G401 (cell line): Measurements from ENCODE around the gene CDH22. TPM values are rescaled to one million over a fixed set of nuclear protein-coding genes. Genes with fewer than 3 reads are reported as not detected.

Source experiments
- DNase-seq: peaks from one replicate; pipeline ENCODE4 v3.0.0-alpha.2; 2015; ENCODE audit warnings: low spot score
- in situ Hi-C: cut with HindIII; loops from 2 replicates; pipeline ENCODE4 v1.10.0; 2016; ENCODE audit warnings: low sequenced_read_pairs, mixed read lengths
- total RNA-seq: library from RNA; depleted of rRNA; stranded (reverse); fragments of >200 nt; shearing (Covaris generic); gene quantifications from 2 replicates; pipeline ENCODE4 v1.2.3, GENCODE V29; 2014; rRNA removed

CDH22 gene
- total RNA-seq, result not detected in 2 replicates

DNA sequence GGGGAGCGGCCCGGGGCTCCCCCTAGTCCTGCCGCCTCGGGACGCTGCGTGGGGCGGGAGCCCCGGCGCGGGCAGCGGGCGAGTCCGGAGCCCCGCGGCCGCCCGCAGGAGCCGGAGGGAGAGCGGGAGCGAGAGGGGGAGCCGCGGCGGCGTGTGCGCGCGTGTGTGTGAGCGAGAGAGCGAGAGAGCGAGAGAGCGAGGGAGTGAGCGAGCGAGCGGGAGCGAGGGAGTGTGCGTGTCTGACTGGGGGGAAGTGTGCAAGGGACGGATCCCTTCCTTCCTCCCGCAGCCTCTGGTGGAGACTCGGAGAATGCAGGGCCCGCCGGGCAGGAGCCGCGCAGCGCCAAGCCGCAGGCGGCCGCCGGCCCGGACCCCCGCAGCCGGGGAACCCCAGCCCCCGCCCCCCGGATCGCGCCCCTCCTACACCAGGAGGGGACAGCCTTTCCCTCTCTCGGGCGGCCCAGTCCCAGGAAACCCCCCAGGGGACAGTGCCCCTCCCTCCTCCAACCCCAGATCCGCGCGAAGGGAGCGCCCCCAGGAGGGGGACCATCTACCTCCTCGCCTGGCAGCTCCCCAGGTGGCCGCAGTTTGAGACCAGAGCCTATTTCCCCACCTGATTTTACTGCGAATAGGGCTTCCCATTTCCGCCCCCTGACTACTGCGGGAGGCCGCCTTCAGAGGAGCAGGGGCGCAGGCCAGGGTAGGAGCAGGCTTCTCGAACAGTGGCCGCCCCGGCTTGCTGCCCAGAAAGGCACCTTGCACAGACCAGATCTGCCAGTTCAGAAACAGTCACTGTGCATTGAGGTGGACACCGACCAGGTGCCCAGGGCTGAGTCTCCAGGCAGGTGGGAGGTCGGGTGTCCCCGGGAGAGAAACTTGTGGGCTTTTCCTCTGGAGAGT lies at the start of gene CDH22:
Gene CDH22, minus strand, starts transcription at position 241 of the 900 bp plus-strand sequence. CDS start 57,204 bp downstream, outside the sequence.
- in situ Hi-C loops, result no loop called here
- DNase-seq, result peak; percentile 81

GRCh38 chr20:46357030-46357514 lies 48.8 kb upstream of the CDH22 start:
- in situ Hi-C loops, result no loop called here
- DNase-seq, result no peak

- no peak for DNase-seq
- in situ Hi-C loops, result no loop called here
Measured at GRCh38 chr20:46356195-46357029, 48.1 kb upstream of the CDH22 start.

GRCh38 chr20:46355778-46356177 lies 47.5 kb upstream of the CDH22 start:
- DNase-seq, result peak; percentile 63
- in situ Hi-C loops, result no loop called here

DNA sequence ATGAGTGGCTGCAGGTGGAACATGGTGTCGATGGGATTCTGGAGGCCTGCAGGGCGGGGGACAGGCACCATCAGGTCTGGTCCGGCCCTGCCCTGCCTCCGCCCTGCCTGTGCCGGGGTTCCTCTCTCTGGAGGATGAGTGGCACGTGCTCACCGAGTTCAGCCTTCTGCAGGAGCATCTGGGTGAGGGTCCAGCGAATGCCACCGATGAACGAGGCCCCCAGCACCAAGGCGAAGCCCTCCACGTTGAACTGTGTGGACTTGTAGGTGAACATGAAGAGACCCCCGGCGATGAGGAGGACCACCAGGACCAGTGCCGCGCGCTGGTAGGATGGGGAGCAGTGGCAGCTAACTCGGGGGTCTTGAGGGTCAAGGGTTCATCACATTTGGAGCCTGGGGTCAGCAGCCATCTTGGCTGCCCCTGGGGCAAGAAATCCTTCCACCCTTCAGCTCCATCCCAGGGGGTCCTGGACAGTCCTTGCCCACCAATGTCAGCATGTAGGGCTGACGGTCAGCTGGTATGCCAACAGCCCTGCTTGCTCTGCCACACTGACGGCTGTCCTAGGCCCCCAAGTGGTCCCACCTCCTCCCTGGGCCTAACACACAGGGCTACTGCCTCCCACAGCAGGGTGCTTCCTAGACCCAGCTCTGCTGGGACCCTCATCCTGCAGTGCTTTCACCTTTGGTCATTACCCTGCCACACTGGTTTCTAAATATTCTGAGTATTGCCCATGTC lies 46.8 kb upstream of the CDH22 start:
- no peak for DNase-seq
- in situ Hi-C loops, result no loop called here

- DNase-seq, result no peak
- in situ Hi-C loops, result no loop called here
Measured at GRCh38 chr20:46354207-46354555, 45.9 kb upstream of the CDH22 start.

DNA sequence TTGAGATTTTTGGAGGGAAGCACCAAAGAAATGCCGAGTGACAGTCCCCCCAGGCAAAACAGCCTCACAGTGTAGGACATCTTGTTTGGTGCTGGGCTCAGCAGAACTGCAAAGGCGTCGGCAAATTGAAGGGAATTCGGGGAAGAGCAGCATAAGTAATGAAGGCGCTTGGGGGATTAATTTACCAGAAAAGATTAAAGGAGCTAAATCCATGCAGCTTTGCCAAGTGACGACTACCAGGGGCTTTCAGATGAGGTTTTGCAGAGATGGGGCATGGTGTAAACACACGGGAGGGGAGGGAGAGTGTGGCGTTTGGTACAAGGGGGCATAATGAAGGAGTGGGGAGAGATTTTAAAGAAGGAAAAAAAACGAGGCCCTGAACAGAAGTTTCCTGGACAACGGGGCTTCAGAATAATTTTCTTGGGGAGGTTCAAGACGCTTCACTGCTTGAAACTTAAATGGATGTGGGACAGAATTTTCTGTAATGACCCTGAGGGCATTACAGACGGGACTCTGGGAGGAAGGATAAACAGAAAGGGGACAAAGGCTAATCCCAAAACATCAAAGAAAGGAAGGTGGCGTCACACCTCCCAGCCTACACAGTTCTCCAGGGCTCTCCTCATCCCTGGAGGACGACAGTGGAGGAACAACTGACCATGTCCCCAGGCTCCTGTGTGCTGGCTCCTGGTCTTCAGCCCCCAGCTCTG lies 45.4 kb upstream of the CDH22 start:
- DNase-seq, result no peak
- in situ Hi-C loops, result no loop called here

DNA sequence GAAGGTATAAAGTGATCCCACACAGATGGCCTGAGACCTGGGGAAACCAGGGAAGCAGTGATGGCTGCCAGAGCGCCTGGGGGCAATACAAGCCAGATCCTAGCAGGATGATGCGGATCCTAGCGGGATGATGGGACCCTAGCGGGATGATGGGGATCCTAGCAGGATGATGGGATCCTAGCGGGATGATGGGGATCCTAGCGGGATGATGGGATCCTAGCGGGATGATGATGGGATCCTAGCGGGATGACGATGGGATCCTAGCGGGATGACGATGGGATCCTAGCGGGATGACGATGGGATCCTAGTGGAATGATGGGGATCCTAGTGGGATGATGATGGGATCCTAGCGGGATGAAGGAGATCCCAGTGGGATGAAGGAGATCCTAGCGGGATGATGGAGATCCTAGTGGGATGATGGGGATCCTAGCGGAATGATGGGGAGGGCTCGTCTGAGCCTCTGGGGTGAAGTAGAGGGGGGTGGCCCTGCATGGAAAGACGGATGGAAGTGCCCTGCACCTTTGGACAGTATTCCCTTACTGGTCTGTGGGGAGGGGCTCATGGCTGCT lies 44.2 kb upstream of the CDH22 start:
- in situ Hi-C loops, result no loop called here
- no peak for DNase-seq

- in situ Hi-C loops, result no loop called here
- DNase-seq, result no peak
Measured at GRCh38 chr20:46351357-46352058, 43.2 kb upstream of the CDH22 start.

- DNase-seq, result no peak
Measured at GRCh38 chr20:46350986-46351267, 42.6 kb upstream of the CDH22 start.

DNA sequence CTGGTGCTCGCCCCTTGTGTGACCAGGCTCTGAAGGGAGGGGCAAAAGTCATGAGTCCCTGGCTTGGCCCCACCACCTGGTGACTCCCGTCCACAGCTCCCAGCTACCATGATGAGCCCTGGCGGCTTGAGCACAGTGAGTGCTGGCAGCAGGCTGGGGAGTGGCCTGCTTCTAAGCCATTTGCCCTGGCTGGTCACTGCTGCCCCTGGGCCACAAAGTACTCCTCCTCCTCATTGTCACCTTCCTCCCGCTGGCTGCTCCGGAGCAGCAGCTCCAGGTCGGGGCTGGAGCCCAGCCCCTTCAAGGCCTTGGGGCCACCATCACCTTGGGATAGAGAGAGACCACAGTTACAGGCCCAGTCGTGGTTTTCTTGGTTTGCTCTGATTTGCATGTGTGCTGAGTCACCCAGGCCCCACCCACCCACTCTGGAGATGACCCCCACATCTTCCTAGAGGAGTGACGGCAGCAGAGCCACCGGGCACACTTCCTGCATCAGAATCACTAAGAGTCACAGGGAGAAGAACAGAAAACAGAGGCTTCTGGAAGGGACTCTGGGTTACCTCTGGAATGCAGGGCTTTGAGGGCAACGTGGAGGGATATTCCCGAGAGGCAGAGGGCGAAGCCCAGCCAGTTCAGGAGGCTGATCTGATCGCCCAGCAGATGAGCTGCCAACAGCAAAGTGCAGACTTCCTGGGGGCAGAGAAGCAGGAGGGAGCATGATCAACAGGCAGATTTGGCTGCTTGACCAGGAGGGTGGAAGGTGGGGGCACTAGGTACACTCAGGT lies 42.1 kb upstream of the CDH22 start:
- DNase-seq, result no peak
- in situ Hi-C loops, result no loop called here

More at GRCh38 chr20:46350986-46351267, 42.6 kb upstream of the CDH22 start:
- in situ Hi-C loops, result no loop called here

DNA sequence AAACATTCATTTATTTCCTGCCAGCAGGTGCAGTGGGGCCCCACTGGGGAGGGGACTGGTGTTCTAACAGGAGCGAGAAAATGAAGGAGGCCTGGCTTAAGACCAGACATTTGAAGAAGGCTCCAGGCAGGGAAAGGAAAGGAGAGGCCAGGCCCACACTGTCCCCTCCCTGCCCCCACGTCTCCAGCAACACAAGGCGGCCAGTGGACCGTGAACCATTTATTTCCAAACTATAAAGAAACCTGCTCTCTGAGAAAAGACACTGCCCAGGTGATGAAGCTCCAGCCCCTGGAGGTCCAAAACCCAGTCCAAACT lies 41.4 kb upstream of the CDH22 start:
- in situ Hi-C loops, result no loop called here
- no peak for DNase-seq

- in situ Hi-C loops, result no loop called here
- peak; percentile 85 for DNase-seq
Measured at GRCh38 chr20:46349035-46349741, 40.9 kb upstream of the CDH22 start.

DNA sequence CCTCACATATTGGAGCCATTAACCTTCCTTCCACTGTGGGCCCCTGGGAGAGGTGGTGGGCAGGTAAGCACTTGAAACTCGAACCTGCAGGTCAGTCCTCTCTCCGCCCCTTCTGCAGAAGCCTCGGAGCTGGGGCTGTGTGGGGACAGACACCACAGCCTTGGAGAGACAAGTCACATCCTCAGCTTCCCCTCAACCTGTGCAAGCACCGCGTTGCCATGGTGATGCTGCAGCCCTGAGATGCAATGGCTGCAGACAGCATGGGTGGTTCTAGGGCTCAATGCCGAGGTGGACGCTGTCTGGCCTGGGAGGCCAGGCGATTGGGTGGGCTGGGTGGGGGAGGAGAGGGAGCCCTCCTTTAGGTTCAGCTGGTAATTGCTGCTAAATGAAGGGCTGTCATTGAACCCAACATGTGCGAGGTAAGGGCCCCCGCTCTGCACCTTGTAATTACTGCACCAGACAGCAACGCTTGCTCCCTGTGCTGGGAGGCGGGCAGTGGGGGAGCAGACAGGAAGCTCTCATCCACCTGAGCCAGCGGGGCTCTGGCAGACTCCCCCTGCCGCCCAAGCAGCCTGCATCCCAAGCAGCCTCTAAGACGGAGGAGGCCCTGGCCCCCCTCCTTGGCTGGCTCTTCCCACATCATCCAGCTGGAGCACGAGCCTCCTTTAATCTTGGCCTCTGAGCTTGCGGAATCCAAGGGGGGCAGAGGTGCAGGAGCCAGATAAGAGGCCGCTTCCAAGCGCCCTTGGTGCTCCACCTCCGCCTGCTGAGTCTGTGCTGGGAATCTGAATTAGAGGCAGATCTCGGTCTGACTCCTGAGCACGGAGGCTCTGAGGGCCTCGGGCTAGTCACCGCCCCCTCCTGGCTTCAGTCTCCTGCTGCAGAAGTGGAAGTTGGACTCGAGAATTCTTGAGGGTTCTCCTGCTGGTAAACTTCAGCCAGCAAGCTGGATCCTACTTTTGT lies 39.8 kb upstream of the CDH22 start:
- in situ Hi-C loops, result no loop called here
- peak; percentile 80 for DNase-seq

DNA sequence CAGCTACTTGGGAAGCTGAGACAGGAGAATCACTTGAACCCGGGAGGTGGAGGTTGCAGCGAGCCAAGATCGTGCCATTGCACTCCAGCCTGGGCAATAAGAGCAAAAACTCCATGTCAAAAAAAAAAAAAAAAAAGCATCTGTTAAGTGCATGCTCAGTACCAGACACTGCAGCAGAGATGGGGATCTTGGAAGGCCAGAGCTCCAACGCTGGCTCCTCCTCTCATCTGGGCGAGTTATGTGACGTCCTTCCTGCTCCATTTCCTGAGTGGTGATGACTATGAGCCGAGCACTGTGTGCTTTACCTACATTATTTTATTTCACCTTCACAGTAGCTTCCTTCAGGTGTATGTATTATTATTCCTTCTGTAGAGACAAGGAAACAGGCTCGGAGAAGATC lies 38.5 kb upstream of the CDH22 start:
- DNase-seq, result no peak
- in situ Hi-C loops, result no loop called here
